ENCODE measurements around the gene GNAS.

The GNAS gene

DNA sequence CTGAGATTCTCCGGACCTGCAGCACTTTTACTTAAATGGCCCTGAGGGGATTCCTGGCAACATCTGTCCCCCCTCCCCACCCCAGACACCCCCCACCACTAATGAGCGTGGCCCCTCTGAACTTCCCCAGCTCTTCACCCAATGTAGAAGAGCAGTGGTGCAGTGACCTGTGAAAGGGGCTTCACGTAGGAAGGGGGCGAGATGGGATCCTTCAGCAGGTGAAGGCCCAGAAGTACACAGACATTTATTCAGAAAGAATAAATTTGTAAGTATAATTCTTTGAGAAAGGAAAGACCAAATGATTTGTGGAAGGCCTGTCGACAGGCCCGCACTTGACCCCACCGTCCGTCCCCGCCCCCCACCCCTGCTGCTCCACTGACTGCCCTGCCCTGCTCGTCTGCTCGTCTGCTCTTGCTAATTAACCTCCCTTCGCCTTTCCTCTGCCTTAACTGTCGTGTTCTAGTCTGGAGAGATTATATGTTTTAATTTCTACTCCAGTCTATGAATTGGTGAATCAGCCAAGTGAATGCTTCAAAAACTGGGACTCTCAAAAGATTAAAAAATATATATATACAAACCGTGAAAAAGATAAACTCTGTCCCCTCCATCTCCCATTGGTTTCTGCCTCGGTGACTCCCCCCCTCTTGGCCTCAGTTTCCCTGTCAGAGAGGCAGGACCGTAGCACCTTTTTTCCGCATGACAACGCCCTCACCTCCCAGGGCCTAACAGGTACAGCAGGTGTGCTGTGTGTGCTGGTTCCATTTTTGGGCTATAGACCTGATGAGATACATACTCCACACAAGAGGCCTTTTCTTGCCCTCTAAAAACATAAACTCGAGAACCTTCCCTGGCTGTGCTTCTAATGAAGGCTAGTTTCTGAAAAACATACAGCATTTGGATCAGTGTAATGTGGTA, 49.2 kb downstream of the GNAS start:
- no peak for DNase-seq

DNA sequence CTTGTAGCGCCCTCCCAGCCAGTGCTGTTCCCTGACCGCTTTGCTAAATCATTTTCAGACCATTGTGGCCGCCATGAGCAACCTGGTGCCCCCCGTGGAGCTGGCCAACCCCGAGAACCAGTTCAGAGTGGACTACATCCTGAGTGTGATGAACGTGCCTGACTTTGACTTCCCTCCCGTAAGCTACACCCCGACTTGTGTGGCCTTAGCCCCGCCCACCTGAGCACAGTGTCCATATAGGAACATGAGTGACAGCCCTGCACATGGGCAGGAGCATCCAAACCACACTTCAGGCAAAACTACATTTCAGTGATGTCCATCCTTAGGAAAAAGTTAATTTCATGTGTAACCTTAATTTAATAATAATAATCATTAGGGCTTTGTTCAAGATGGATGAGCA, 51.1 kb downstream of the GNAS start:
- DNase-seq, result no peak

DNA sequence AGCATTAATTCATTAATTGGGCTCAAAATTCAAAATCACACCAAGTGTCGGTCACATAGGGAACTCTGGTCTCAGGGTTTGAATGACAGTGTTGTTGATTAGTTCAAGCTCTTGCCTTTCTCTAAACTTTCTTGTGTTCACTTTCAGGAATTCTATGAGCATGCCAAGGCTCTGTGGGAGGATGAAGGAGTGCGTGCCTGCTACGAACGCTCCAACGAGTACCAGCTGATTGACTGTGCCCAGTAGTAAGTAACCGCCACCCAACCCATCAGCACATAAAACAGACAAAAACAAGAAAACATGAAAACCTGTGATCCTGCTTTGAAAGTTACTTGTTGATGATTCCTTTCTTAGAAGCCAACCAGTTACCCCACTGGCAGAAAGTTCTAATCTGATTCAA, 52.7 kb downstream of the GNAS start:
- DNase-seq, result no peak

DNA sequence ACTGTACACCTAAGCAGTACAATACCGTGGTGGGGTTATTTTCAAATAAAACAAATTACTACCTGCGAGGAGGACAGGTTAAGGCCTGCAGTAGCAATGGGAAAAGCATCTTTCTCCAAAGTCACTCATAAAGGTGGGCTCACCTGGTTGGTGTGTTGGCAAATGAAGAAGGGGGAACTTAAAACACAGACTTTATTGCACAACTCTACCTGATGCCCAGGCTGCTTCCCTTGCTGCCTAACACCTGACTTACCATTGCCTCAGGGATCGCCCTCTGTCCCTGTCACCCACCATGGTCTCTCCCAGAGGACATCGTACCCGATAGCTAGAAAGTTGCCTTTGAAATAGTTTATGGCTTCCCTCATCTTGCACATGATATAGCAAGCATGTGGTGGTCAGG, 53.6 kb downstream of the GNAS start:
- no peak for DNase-seq

DNA sequence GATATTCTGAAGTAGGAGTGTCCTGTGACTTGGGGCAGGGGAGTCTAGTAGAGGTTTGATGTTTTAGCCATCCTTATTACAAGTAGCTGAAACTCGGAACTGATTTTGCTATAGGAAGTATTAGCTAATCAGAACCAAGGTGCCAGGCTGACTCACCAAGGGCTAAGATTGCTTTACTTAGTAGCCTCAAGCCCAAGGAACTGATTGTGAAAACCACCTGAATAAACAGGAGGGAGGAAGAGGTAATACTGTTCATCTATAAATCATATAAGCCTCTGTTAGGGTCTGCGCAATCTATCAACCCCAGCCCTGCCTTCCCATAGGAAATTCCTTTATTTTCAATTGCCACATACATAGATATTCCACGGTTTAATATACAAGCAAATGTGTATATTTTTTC, 54.4 kb downstream of the GNAS start:
- DNase-seq, result no peak

DNA sequence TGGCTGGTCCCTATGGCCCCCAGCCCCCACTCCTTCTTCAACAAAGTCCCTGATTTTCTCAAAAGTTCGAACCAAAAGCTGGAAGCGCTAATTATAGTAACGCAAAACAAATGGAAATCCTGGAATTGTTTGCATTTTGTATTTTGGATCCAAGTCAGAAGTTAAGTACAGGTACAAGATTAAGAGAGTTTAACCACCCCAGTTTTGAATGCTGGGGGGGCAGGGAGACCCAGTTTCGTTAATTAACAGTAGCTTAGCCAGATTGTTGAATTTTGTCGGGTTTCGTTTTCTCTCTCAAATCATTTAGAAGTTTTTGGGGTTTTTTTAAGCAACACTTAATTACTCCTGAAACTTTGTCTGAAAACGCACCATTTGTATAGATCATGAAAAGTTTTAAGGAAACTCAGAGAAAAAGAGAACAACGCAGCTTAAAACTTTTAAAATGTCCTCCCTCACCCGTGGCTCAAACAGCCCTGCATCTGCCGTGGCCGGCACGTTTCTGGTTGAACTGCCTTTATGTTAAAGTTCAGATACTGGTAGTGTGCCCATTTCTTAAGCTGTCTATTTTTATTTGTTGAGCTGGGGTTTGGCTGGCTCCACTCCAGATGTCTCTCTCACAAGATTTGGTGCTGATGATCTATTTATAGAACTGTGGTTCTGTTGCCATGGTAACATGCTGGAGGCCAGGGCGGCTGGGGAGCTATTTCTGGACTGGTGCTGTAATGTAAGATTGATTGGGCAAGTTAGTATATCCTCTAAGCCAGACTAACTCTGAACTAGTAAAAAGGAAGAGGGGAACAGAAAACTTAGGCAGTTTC, 55.0 kb downstream of the GNAS start:
- DNase-seq, result peak; percentile 48

DNA sequence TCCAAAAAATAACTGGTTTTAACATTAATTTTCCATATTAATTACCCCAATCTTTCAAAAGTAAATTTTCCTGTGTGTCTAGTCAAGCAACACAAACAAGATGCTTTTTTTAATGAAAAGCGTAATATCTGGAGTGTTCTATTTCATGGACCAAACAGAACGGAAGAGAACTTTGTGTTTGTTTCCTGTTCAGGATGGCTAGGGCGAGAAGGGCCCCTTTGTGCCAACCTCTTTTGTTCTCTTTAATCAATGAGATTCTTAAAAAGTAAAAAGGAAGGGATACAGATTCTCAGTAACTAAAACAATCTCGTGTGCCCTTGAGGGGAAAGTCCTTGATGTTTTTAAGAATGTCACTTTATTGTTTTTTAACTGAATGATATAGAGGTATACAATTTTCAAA, 55.7 kb downstream of the GNAS start:
- DNase-seq, result no peak

DNA sequence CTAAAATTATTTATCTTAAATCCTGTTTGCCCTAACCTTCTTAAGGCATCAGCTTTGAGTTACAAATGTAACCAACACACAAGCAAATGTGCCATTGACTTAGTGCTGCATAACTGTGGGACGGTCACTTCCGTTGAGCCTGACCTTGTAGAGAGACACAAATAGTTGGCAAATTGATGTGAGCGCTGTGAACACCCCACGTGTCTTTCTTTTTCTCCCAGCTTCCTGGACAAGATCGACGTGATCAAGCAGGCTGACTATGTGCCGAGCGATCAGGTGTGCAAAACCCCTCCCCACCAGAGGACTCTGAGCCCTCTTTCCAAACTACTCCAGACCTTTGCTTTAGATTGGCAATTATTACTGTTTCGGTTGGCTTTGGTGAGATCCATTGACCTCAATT, 56.4 kb downstream of the GNAS start:
- no peak for DNase-seq

DNA sequence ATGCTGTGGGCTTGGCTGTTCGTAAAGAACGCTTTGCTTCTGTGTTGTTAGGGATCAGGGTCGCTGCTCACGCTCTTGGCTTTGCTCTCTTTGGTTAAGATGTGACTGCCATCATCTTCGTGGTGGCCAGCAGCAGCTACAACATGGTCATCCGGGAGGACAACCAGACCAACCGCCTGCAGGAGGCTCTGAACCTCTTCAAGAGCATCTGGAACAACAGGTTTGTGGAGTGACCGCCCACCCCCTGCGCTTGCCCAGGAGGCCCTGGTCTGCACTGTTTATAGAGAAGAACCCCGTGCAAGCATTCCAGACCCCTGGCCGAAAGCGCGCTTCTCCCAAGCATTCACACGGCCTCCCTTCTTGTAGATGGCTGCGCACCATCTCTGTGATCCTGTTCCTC, 57.1 kb downstream of the GNAS start:
- DNase-seq, result no peak

DNA sequence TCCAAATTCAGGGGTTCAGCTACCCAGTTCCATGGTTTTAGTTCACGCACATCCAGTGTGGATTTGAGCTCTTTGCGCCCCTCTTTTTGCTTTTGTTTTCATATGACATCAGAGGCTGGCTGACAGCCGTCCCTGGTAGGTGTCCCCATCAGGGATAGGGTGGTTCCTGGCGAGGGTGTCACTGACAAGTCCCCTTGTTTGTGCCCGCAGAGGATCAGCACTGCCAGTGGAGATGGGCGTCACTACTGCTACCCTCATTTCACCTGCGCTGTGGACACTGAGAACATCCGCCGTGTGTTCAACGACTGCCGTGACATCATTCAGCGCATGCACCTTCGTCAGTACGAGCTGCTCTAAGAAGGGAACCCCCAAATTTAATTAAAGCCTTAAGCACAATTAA, 58.0 kb downstream of the GNAS start:
- DNase-seq, result no peak

DNA sequence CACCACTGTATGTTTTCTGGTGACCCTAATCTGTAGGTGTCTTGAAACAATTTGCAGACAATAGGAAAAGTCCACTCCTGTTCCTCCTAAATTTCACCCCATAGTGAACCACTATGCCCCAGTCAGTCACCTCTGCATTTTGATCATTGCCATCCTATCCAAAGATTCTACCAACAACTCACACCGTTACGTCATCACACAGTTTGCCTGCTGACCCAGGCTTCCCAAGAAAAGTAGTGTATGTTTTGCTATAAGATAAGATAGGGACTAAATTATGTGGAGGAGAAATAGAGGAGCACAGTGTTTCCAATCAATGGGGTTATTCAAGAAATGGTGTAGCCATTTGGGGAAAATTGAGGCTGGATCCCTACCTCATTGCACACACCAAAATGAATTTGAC, 58.8 kb downstream of the GNAS start:
- no peak for DNase-seq

DNA sequence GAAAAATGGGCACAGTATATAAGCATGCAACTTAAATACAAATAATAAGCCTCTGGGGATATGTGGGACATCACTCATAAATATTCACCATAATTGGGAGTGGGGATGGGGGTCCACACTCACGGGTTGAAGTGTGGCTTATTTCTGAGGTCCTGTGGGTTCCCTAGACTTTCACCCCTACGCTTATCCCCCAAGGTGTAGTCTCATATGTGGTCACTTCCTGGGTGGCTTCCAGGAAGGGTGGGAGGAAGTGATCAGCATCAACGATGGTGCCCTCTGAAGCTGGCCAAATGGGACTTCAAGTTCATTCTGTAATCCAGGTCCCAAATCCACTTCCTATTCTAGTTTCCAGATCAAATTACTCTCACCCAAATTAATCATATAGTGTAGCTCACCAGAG, 59.5 kb downstream of the GNAS start:
- no peak for DNase-seq

DNA sequence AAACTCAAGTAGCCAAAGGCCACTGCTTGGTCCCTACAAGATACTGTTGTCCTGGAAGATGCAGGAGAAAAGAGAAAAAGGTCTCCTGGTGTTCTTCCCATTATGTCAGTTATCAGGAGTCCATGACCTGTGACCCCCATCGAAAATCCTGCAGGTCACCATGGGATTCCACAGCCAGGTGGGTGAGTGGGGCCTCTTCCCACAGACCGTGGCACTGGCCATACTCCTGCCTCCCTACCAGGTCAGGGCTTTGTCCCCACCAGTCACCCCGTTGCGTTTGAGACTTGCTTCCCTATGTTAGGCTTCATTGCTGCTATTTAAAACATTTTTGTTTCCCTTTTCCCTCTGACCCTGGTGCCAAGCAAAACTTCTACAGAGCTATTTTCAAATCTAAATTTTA, 60.6 kb downstream of the GNAS start:
- no peak for DNase-seq

DNA sequence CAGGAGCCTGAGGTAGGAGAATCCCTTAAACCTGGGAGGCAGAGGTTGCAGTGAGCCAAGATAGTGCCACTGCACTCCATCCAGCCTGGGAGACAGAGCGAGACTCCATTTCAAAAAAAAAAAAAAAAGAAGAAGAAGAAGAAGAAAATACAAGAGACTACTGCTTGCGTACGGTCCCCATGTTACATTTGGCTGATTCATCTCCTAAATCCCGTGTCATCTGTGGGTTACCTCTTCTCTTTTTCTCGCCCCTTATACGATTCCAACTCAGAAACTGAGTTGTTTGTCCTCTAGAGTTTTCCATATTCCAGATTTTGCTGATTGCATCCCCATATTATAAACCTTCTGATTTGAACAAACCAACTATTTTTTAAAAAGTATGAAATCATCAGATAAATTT, 66.1 kb downstream of the GNAS start:
- no peak for DNase-seq

DNA sequence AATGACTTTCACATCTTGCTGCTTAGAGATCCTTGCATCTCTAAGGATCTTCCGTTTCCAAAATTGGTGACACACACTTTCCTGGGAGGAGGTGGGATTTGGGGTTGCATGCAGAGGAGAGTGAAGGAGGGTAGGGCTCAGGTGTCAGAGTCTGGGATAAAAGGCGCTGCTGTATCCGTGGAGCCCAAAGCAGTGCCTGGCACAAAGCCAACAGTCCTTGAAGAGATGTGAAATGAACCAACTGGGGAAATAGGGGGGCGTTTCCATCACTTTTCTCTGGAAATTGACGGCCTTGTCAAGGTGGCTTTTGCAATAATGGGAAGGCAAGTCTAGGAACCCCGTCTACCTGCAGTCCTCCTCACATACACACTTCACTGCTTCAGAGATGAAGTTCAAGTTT, 69.0 kb downstream of the GNAS start:
- DNase-seq, result no peak

DNA sequence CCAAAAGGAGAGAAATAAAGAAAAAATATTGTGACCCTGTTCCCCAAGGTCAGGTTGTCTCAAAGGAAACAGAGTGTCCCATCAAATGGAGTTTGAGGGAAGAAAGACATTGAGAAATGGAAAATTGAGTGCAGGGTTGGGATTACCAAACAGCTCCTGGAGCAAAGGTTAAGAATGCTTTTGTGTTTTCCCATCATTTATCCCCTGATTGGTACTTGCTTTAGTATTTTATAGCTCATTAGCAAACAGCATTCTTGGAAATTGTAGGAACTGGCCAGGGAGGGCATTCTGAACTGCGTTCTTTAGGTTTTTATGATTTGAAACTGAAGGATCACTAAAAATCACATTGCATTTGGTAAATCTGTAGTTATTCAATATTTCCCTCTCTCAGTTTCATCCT, 69.5 kb downstream of the GNAS start:
- DNase-seq, result no peak

DNA sequence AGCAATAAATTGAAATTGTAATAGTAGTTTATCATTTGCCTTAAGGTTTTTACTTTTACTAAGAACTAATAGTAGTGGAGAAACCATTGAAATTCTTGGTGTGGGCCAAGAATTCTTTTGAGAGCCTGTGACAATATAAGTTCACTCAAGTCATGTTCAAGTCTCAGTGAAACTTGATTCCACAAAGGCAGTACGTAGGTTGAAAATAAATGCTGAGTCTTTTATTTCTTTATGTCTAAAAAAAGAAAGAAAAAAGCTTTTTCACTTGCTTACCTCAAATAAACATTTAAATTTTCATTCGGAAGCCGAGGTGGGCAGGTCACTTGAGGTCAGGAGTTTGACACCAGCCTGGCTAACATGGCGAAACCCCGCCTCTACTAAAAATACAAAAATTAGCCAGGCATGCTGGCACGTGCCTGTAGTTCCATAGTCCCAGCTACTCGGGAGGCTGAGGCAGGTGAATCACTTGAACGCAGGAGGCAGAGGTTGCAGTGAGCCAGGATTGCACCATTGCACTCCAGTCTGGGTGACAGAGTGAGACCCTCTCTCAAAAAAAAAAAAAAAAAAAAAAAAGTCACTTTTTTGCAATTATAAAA, 70.7 kb downstream of the GNAS start:
- no peak for DNase-seq

DNA sequence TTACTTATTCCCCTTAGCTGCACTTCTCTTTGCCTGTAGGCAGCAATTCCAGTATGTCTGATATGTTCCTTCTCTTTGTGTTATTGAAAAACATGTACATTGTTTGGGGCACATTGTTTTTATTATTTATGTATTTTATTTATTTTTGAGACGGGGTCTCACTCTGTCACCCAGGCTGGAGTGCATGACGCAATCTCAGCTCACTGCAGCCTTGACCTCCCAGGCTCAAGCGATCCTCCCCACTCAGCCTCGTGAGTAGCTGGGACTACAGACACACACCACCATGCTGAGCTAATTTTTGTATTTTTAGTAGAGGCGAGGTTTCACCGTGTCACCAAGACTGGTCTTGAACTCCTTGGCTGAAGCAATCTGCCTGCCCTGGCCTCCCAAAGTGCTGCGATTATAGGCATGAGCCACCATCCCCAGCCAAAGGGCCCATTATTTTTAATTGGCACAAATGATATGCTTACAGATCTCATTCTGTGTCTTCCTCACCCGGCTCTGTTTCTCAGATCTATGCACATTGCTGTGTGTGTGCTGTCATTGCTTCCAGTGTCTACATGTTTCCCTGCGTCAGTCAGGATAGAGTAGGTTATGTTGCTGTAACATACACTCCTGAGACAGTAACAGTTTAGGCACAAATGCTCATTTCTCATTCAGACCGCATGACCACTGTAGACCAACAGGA, 74.4 kb downstream of the GNAS start:
- no peak for DNase-seq

DNA sequence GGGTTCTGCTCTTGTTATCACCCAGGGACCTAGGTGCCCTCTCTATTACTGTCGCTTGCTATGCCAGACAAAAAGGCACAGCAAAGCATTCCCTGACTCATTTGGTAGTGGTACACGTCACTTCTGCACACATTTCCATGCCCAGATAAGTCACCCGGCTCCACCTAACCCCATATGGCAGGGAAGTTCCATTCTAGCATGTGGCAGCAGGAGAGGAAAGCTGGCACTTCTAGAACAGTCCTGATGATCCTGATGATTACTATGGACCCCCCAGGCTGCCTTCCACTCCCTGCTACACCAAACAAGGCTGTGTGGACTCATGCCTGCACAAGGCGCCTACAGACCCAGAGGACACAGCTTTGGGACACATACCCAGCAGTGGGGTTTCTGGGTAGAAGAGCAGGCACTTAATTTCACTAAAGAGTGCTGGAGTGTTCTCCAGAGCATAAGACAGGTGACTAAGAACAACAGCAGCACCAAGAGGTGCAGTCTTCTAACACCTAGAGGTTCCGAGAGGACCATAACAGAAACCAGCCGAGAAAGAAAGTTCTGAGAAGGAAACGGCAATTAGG, 75.1 kb downstream of the GNAS start:
- no peak for DNase-seq

DNA sequence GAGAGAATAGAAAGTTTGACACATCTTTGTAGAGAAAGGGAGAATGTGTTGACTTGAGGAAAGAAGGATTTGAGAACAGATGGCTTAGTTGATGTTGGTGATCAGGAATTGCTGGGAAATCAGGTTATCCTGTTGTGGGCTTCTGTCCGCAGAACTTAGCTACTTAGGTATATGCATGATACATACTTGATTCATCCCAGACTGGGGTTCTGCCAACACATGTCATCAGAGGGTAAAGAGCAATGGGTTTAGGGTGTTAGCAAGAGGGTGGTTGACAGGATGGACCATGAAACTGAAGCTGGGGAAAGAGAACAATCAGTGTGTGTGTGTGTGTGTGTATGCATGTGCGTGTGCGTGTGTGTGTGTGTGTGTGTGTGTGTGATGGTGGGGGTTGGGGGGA, 78.0 kb downstream of the GNAS start:
- DNase-seq, result no peak

DNA sequence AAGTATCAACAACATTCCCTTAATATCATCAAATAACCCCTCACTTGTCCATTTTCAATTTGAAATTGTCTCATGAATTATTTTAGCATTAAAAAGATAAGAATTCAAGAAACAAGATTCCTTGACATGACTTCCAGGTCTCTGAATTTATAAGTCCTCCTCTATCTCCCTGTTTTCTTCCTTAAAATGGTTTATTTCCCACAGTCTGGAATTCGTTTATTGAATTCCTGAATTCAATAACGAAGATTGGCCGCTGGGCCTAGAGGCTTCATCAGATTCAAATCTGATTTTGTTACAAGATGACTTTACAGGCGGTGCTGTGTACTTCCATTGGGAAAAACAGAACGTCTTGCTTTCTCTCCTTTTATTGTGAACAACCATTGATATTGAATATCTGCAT, 79.7 kb downstream of the GNAS start:
- no peak for DNase-seq

DNA sequence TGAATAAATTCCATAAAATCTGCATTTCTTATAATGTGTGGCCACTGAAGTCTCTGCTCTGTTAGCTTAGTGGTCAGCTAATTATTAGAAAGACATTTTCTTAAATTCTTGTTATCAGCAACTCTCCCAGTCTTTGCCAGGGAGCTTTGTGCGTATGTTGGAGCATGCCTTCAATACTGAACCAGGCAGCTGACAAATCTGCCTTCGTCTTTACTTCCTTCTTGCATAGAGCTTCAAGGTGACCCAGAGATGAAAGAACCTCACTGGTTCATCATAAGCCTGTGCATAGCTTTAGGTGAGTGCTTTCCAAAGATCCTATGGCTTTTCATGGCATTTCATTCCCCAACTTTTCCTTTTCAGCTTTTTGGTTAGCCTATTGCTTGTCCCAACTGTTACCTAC, 85.6 kb downstream of the GNAS start:
- DNase-seq, result no peak

DNA sequence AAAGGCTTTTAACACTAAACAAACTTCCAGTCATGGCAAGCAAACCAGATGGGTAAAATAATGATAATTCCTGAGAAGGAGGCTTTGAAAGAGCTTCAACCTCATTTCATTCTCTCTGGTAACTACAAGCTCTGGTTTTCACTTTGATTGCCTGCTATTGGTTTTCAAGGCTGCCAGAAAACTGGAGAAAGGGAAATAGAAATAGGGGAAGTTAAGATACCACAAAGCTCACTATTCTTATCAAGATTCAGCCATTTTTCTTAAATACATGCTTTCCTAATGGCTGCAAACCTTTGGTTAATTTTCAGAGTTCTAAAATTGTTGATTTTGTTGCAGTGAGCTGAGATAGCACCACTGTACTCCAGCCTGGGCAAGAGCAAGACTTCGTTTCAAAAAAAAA, 86.0 kb downstream of the GNAS start:
- no peak for DNase-seq
